A673 (cell line): Measurements from ENCODE around the gene EZH1. TPM values are rescaled to one million over a fixed set of nuclear protein-coding genes. Genes with fewer than 3 reads are reported as not detected.

Experiments
- BruUV-seq: library from RNA; stranded (reverse); fragments of 400-500 nt; replicated peaks from 2 replicates; lab custom pipeline; 2021; lab: Mats Ljungman, UMichigan
- CTCF ChIA-PET: fragments of 300-600 bp; sonication (Branson Sonifier 250); formaldehyde crosslinking; loops from one replicate; lab custom pipeline; 2022; ENCODE audit warnings: antibody characterized with exemption; lab: Charles Lee
- POLR2A ChIA-PET: fragments of 300-600 bp; sonication (Branson Sonifier 250); formaldehyde crosslinking; loops from one replicate; lab custom pipeline; 2022; ENCODE audit warnings: antibody characterized with exemption; ENCODE audit not compliant: low non-redundant PET; lab: Charles Lee
- DNase-seq: peaks from one replicate; pipeline ENCODE4 v3.0.0-alpha.2; 2015; ENCODE audit warnings: low spot score
- H3K27ac ChIP-seq: fragments of 200-600 bp; sonication (generic); 2 replicates; pipeline ENCODE4 v1.5.1; 2016; ENCODE audit warnings: mixed run types, low read depth, mild to moderate bottlenecking, mixed read lengths, antibody characterized with exemption, low read length; ENCODE audit not compliant: poor library complexity, severe bottlenecking
- H3K27me3 ChIP-seq: fragments of 200-600 bp; sonication (generic); replicated peaks from 2 replicates; pipeline ENCODE4 v1.6.1; 2017; ENCODE audit warnings: mixed run types, low read depth, mild to moderate bottlenecking, mixed read lengths, antibody characterized with exemption, low read length; ENCODE audit not compliant: insufficient read depth, poor library complexity
- H3K36me3 ChIP-seq: fragments of 200-600 bp; sonication (generic); 2 replicates; pipeline ENCODE4 v1.6.1; 2016; ENCODE audit warnings: mixed run types, mild to moderate bottlenecking, mixed read lengths, antibody characterized with exemption, low read length; ENCODE audit not compliant: insufficient read depth, poor library complexity, severe bottlenecking
- H3K4me1 ChIP-seq: fragments of 200-600 bp; sonication (generic); 2 replicates; pipeline ENCODE4 v1.6.1; 2017; ENCODE audit warnings: mixed run types, mild to moderate bottlenecking, mixed read lengths, antibody characterized with exemption, low read length; ENCODE audit not compliant: insufficient read depth, poor library complexity, severe bottlenecking
- H3K4me3 ChIP-seq: fragments of 200-600 bp; sonication (generic); 2 replicates; pipeline ENCODE4 v1.5.1; 2016; ENCODE audit warnings: low read depth, mixed run types, mild to moderate bottlenecking, mixed read lengths, low read length; ENCODE audit not compliant: poor library complexity, severe bottlenecking
- H3K9me3 ChIP-seq: fragments of 200-600 bp; sonication (generic); 2 replicates; pipeline ENCODE4 v1.6.1; 2016; ENCODE audit warnings: mixed run types, low read depth, mild to moderate bottlenecking, mixed read lengths, antibody characterized with exemption, low read length; ENCODE audit not compliant: poor library complexity, severe bottlenecking
- EZH2 ChIP-seq: fragments of 200-600 bp; sonication (generic); IDR thresholded peaks from 2 replicates; pipeline ENCODE4 v1.6.1; 2017; ENCODE audit warnings: borderline replicate concordance, low read depth, mild to moderate bottlenecking, mixed read lengths, antibody characterized with exemption, low read length; ENCODE audit not compliant: poor library complexity, severe bottlenecking
- intact Hi-C: fragments of 100-400 bp; cut with micrococcal nuclease; formaldehyde crosslinking; loops from one replicate; pipeline ENCODE4 v1.10.0; 2022; ENCODE audit not compliant: unreplicated experiment
- total RNA-seq: library from RNA; stranded (reverse); gene quantifications from 2 replicates; pipeline ENCODE4 v1.2.3, GENCODE V29; 2021
- TF ChIP-seq, protein P1 (sequence below): fragments of 300-800, 200-600 bp; sonication (generic); conservative IDR thresholded peaks from 2 replicates; pipeline ENCODE4 v1.5.1; 2017; ENCODE audit warnings: low read depth, mild to moderate bottlenecking, antibody characterized with exemption, low read length, moderate library complexity, mixed read lengths

EZH1 gene
- total RNA-seq, 1 experiment from 2014 or later: 16.4 TPM

DNA sequence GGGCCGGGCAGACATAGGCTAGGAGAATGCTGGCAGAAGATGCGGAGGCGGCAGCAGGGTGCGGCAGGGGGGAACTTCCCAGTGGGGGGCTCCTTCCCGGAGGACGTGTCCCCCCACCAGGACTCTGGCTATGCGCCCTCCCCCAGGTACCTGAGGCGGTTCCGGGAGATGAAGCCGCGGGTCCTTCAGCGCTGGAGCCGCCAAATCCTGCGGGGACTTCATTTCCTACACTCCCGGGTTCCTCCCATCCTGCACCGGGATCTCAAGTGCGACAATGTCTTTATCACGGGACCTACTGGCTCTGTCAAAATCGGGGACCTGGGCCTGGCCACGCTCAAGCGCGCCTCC, 38.9 kb upstream of the EZH1 start:
- Histone ChIP-seq H3K4me3 (no peak overlapping the region), H3K27me3 (peaks cover 13% of the 10 kb centered on the region), H3K27ac (no peak overlapping the region), H3K36me3 (no peaks in the 10 kb centered on the region), H3K9me3 (no peaks in the 10 kb centered on the region), H3K4me1 (no peaks in the 10 kb centered on the region)
- TF ChIP-seq, protein P1, sequence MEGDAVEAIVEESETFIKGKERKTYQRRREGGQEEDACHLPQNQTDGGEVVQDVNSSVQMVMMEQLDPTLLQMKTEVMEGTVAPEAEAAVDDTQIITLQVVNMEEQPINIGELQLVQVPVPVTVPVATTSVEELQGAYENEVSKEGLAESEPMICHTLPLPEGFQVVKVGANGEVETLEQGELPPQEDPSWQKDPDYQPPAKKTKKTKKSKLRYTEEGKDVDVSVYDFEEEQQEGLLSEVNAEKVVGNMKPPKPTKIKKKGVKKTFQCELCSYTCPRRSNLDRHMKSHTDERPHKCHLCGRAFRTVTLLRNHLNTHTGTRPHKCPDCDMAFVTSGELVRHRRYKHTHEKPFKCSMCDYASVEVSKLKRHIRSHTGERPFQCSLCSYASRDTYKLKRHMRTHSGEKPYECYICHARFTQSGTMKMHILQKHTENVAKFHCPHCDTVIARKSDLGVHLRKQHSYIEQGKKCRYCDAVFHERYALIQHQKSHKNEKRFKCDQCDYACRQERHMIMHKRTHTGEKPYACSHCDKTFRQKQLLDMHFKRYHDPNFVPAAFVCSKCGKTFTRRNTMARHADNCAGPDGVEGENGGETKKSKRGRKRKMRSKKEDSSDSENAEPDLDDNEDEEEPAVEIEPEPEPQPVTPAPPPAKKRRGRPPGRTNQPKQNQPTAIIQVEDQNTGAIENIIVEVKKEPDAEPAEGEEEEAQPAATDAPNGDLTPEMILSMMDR: no peak
- no peak for TF ChIP-seq EZH2
- CTCF ChIA-PET: no interaction called here
- POLR2A ChIA-PET: no interaction called here
- intact Hi-C loops: no loop called here
- no peak for DNase-seq
- no TSS peak for BruUV-seq

GRCh38 chr17:42783062-42783790, 38.4 kb upstream of the EZH1 start:
- no peaks in the 10 kb centered on the region for H3K9me3 ChIP-seq
- ChIA-PET POLR2A (no interaction called here), CTCF (no interaction called here)
- no peak overlapping the region for H3K4me3 ChIP-seq
- TF ChIP-seq EZH2: no peak
- TF ChIP-seq, protein P1: no peak
- intact Hi-C loops: no loop called here
- H3K36me3 ChIP-seq: no peaks in the 10 kb centered on the region
- BruUV-seq: no TSS peak
- no peak for DNase-seq
- peaks cover 13% of the 10 kb centered on the region for H3K27me3 ChIP-seq
- H3K27ac ChIP-seq: no peak overlapping the region
- H3K4me1 ChIP-seq: no peaks in the 10 kb centered on the region

GRCh38 chr17:42782166-42783061, 37.6 kb upstream of the EZH1 start:
- ChIA-PET POLR2A (no interaction called here), CTCF (no interaction called here)
- Histone ChIP-seq H3K9me3 (no peaks in the 10 kb centered on the region), H3K4me3 (no peak overlapping the region), H3K27me3 (peaks cover 13% of the 10 kb centered on the region), H3K36me3 (no peaks in the 10 kb centered on the region), H3K4me1 (no peaks in the 10 kb centered on the region), H3K27ac (no peak overlapping the region)
- TF ChIP-seq, protein P1: no peak
- BruUV-seq: no TSS peak
- no peak for DNase-seq
- intact Hi-C loops: no loop called here
